ENCODE measurements around the gene ATP2C2. TPM values are rescaled to one million over a fixed set of nuclear protein-coding genes. Genes with fewer than 3 reads are reported as not detected.

Gene ATP2C2
- total RNA-seq, 2 experiments from 2014 or later: not detected

GRCh38 chr16:84465154-84465553 lies 96.8 kb downstream of the ATP2C2 start:
- Histone ChIP-seq H3K9me3 (ENCODE audit: control insufficient read depth in 1 of 2, insufficient read depth in 1 of 2, low read length in 2 of 2) (peaks cover 4 to 11% of the 10 kb centered on the region in 2 experiments), H3K4me1 (ENCODE audit: insufficient read depth, low read length) (no peaks in the 10 kb centered on the region), H3K27ac (ENCODE audit: low read depth in 1 of 2, low read length in 2 of 2) (no peak overlapping the region), H3K4me3 (ENCODE audit: low read length) (no peak overlapping the region), H3K36me3 (ENCODE audit: insufficient read depth, low read length) (peaks cover 10% of the 10 kb centered on the region), H3K27me3 (ENCODE audit: control insufficient read depth in 1 of 2, insufficient read depth in 2 of 2, low read length in 2 of 2) (no peaks in the 10 kb centered on the region)
- peaks cover 43% of the 10 kb centered on the region for H3K36me3 Mint-ChIP-seq (ENCODE audit: low read depth)
- intact Hi-C loops (cut with DNase I, micrococcal nuclease): no loop called here
- CTCF ChIA-PET: interaction anchor here (0.5 to 1.3 kb wide), 2 partner anchors 13 to 487 kb away, joined by 3 read pairs; no protein-coding TSS in a partner anchor
- H3K4me3 Mint-ChIP-seq: no peak overlapping the region
- H3K27ac Mint-ChIP-seq: no peak overlapping the region
- H3K4me1 Mint-ChIP-seq (ENCODE audit: low read depth): no peaks in the 10 kb centered on the region
- ATAC-seq (ENCODE audit: poor library complexity): no peak
- DNase-seq: no peak
- no peaks in the 10 kb centered on the region for H3K27me3 Mint-ChIP-seq
- no peak for TF ChIP-seq CTCF (IDR thresholded peaks at IDR 0.05)
- peaks cover 12% of the 10 kb centered on the region for H3K9me3 Mint-ChIP-seq
- POLR2A ChIA-PET: no interaction called here

- intact Hi-C loops (cut with DNase I, micrococcal nuclease): no loop called here
- CTCF ChIA-PET: no interaction called here
- Mint-ChIP-seq H3K4me1 (ENCODE audit: low read depth) (no peaks in the 10 kb centered on the region), H3K4me3 (no peak overlapping the region), H3K9me3 (peaks cover 12% of the 10 kb centered on the region), H3K27me3 (no peaks in the 10 kb centered on the region), H3K27ac (no peak overlapping the region), H3K36me3 (ENCODE audit: low read depth) (peaks cover 45% of the 10 kb centered on the region)
- peaks cover 9 to 13% of the 10 kb centered on the region in 2 experiments for H3K9me3 ChIP-seq (ENCODE audit: control insufficient read depth in 1 of 2, insufficient read depth in 1 of 2, low read length in 2 of 2)
- no peaks in the 10 kb centered on the region for H3K4me1 ChIP-seq (ENCODE audit: insufficient read depth, low read length)
- no peak for ATAC-seq (ENCODE audit: poor library complexity)
- H3K27ac ChIP-seq (ENCODE audit: low read depth in 1 of 2, low read length in 2 of 2): no peak overlapping the region
- no peak overlapping the region for H3K4me3 ChIP-seq (ENCODE audit: low read length)
- DNase-seq: no peak
- H3K27me3 ChIP-seq (ENCODE audit: control insufficient read depth in 1 of 2, insufficient read depth in 2 of 2, low read length in 2 of 2): no peaks in the 10 kb centered on the region
- POLR2A ChIA-PET: no interaction called here
- TF ChIP-seq CTCF (IDR thresholded peaks at IDR 0.05): no peak
- peaks cover 10% of the 10 kb centered on the region for H3K36me3 ChIP-seq (ENCODE audit: insufficient read depth, low read length)
These were observed 98.4 kb downstream of the ATP2C2 start for GRCh38 chr16:84466692-84467091.

GRCh38 chr16:84467256-84467655 lies 98.9 kb downstream of the ATP2C2 start:
- H3K27ac Mint-ChIP-seq: no peak overlapping the region
- no peaks in the 10 kb centered on the region for H3K4me1 Mint-ChIP-seq (ENCODE audit: low read depth)
- H3K27me3 Mint-ChIP-seq: no peaks in the 10 kb centered on the region
- H3K4me1 ChIP-seq (ENCODE audit: insufficient read depth, low read length): no peaks in the 10 kb centered on the region
- H3K36me3 ChIP-seq (ENCODE audit: insufficient read depth, low read length): peaks cover 10% of the 10 kb centered on the region
- H3K9me3 ChIP-seq (ENCODE audit: control insufficient read depth in 1 of 2, insufficient read depth in 1 of 2, low read length in 2 of 2): peaks cover 14 to 15% of the 10 kb centered on the region in 2 experiments
- ChIA-PET POLR2A (no interaction called here), CTCF (no interaction called here)
- H3K4me3 Mint-ChIP-seq: no peak overlapping the region
- H3K4me3 ChIP-seq (ENCODE audit: low read length): no peak overlapping the region
- H3K27ac ChIP-seq (ENCODE audit: low read depth in 1 of 2, low read length in 2 of 2): no peak overlapping the region
- peaks cover 12% of the 10 kb centered on the region for H3K9me3 Mint-ChIP-seq
- ATAC-seq (ENCODE audit: poor library complexity) (no peak), DNase-seq (no peak)
- no peak for TF ChIP-seq CTCF (IDR thresholded peaks at IDR 0.05)
- H3K36me3 Mint-ChIP-seq (ENCODE audit: low read depth): peaks cover 49% of the 10 kb centered on the region
- intact Hi-C loops (cut with DNase I, micrococcal nuclease): no loop called here
- no peaks in the 10 kb centered on the region for H3K27me3 ChIP-seq (ENCODE audit: control insufficient read depth in 1 of 2, insufficient read depth in 2 of 2, low read length in 2 of 2)

All from CD4-positive, alpha-beta T cell (primary cell).